ENCODE results near the gene SWAP70.

SWAP70 gene

DNA sequence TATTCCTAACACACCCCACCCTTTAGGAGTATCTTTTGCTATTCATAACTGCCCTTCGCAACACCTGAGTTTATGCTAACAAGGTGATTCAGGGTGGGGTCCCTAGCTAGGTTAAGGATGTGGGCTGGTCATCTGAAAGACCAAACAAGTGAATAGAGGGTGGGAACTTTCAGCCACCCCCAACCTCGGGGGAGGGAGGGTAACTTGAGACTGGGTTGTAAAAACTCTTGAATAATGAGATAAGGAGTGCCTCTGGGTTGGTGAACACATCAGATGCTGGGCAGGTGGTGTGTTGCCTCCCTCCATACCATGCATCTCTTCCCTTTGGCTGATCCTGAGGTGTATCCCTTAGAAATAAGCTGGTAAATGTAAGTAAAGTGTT, 111.5 kb downstream of the SWAP70 start:
- Histone ChIP-seq H3K4me2 (no peak overlapping the region), H3K27ac (no peak overlapping the region), H3K4me3 (no peak overlapping the region), H4K20me1 (0 out of 22 replicates have a peak, but pooled peaks cover 0 to 2% (median 0%) of the 10 kb centered on the region in 11 experiments), H3K4me1 (peaks cover 0 to 2% (median 0%) of the 10 kb centered on the region in 10 experiments; a peak in 1 of 20 replicates), H3K27me3 (no peaks in the 10 kb centered on the region), H3K36me3 (peaks cover 0 to 56% (median 5%) of the 10 kb centered on the region in 11 experiments; a peak in 10 of 22 replicates), H3K9me3 (replicated peaks in 1 of 11) (peaks cover 0 to 5% (median 0%) of the 10 kb centered on the region in 11 experiments; a peak in 1 of 22 replicates), H3K9ac (no peak overlapping the region)
- TF ChIP-seq Cebpa-rat (IDR thresholded peaks at IDR 0.05), result no peak

DNA sequence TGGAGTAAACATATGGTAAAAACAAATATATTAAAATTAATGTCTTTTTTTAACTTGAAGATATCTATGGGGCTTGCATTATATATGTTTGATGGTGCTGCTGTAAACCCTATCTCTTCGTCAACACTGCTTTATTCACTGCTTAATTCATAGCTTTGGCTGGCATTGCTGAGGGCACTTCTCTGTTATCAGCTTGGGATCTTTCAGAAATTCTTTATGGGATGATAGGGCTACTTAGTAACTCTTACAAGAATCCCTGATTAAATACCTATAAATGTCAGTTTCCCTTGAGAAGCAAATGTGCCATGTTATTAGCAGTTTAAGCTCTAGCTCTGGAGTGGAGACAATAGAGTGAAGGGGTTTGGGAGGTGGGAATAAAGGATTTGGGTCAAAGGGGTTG, 112.3 kb downstream of the SWAP70 start:
- Histone ChIP-seq H3K9ac (no peak overlapping the region), H3K4me1 (peaks cover 0 to 8% (median 2%) of the 10 kb centered on the region in 10 experiments; a peak in 7 of 20 replicates), H3K27me3 (no peaks in the 10 kb centered on the region), H3K4me2 (no peak overlapping the region), H4K20me1 (0 out of 22 replicates have a peak, but pooled peaks cover 0 to 2% (median 0%) of the 10 kb centered on the region in 11 experiments), H3K9me3 (replicated peaks in 1 of 11) (peaks cover 0 to 13% (median 0%) of the 10 kb centered on the region in 11 experiments; a peak in 4 of 22 replicates), H3K4me3 (no peak overlapping the region), H3K27ac (no peak overlapping the region), H3K36me3 (peaks cover 0 to 64% (median 7%) of the 10 kb centered on the region in 11 experiments; a peak in 10 of 22 replicates)
- no peak for TF ChIP-seq Cebpa-rat (IDR thresholded peaks at IDR 0.05)

DNA sequence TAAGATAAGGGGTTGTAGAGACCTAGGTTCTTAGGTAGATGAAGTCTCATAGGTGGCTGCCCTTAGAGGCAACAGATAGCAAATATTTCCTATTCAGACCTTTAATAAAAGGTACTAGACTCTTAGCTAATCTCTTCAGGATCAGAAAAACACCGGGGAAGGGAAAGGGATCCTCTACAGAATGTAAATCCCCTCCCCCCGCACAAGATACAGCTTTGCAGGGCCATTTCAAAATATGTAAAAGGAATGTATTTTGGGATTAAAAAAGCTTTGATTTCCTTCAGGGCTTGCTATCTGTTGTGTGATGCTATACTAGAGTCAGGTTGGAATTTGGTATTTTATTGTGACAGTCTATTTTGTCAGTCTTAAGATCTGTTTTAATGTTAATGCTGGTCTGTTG, 113.2 kb downstream of the SWAP70 start:
- Histone ChIP-seq H3K27me3 (no peaks in the 10 kb centered on the region), H4K20me1 (peaks cover 0 to 2% (median 0%) of the 10 kb centered on the region in 11 experiments; a peak in 1 of 22 replicates), H3K36me3 (peaks cover 0 to 73% (median 7%) of the 10 kb centered on the region in 11 experiments; a peak in 10 of 22 replicates), H3K4me3 (no peak overlapping the region), H3K9ac (no peak overlapping the region), H3K4me1 (peaks cover 0 to 10% (median 3%) of the 10 kb centered on the region in 10 experiments; a peak in 7 of 20 replicates), H3K27ac (no peak overlapping the region), H3K4me2 (no peak overlapping the region), H3K9me3 (replicated peaks in 1 of 11) (peaks cover 0 to 17% (median 0%) of the 10 kb centered on the region in 11 experiments; a peak in 4 of 22 replicates)
- TF ChIP-seq Cebpa-rat (IDR thresholded peaks at IDR 0.05), result no peak

DNA sequence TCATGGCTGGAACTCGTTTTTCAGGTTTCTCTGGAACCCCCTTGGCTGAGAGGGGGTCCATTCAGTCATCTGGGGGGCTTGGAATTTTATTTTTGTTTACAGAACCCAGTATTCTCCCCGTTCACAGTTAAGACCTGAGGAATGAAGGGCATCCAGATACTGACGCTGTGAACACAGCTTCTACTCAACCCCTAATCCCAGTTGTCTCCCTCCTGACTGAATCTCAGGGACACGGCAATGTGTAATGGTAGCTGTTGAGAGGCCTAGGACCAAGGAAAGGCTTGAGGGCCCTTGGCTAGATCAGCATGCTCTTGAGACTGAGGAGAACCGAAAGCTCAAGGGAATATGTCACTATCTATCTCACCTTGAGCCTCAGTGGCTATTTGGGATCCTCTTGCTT, 113.6 kb downstream of the SWAP70 start:
- peaks cover 0 to 2% (median 0%) of the 10 kb centered on the region in 11 experiments; a peak in 1 of 22 replicates for H4K20me1 ChIP-seq
- no peak overlapping the region for H3K27ac ChIP-seq
- no peak overlapping the region for H3K9ac ChIP-seq
- H3K4me1 ChIP-seq, result peaks cover 0 to 10% (median 3%) of the 10 kb centered on the region in 10 experiments; a peak in 7 of 20 replicates
- TF ChIP-seq Cebpa-rat (IDR thresholded peaks at IDR 0.05), result no peak
- H3K36me3 ChIP-seq, result peaks cover 0 to 74% (median 7%) of the 10 kb centered on the region in 11 experiments; a peak in 10 of 22 replicates
- peaks cover 0 to 17% (median 0%) of the 10 kb centered on the region in 11 experiments; a peak in 4 of 22 replicates for H3K9me3 ChIP-seq (replicated peaks in 1 of 11)
- H3K27me3 ChIP-seq, result no peaks in the 10 kb centered on the region
- no peak overlapping the region for H3K4me3 ChIP-seq
- H3K4me2 ChIP-seq, result no peak overlapping the region

DNA sequence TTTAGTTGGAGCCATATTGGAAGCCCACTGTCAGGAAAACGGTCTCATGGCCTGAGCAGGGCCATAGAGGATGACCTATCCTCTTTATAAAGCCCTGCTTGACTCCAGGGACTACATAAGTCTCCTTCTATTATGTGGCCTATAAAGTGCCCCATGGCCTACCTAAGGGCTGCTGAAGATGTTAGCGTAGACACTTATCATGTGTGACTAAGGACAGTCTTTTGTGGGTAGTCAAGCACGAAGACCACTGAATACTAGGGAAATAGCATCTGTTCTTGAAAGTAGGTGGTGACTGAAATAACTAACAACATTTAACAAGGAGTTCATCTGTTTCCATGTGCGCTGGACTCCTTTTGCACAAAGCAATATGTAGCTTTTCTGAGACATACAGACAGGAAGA, 117.1 kb downstream of the SWAP70 start:
- TF ChIP-seq Cebpa-rat (IDR thresholded peaks at IDR 0.05), result no peak
- Histone ChIP-seq H3K4me3 (no peak overlapping the region), H3K27ac (no peak overlapping the region), H3K36me3 (peaks cover 0 to 95% (median 7%) of the 10 kb centered on the region in 11 experiments; a peak in 10 of 22 replicates), H4K20me1 (peaks cover 0 to 31% (median 5%) of the 10 kb centered on the region in 11 experiments; a peak in 6 of 22 replicates), H3K27me3 (peaks cover 0 to 31% (median 0%) of the 10 kb centered on the region in 11 experiments; a peak in 7 of 22 replicates), H3K9ac (no peak overlapping the region), H3K4me1 (peaks cover 0 to 10% (median 3%) of the 10 kb centered on the region in 10 experiments; a peak in 7 of 20 replicates), H3K4me2 (peak overlapping the region in 6 of 11 experiments; percentile 1 to 26 (median 14); a peak in 6 of 22 replicates), H3K9me3 (replicated peaks in 1 of 11) (peaks cover 0 to 17% (median 0%) of the 10 kb centered on the region in 11 experiments; a peak in 4 of 22 replicates)

DNA sequence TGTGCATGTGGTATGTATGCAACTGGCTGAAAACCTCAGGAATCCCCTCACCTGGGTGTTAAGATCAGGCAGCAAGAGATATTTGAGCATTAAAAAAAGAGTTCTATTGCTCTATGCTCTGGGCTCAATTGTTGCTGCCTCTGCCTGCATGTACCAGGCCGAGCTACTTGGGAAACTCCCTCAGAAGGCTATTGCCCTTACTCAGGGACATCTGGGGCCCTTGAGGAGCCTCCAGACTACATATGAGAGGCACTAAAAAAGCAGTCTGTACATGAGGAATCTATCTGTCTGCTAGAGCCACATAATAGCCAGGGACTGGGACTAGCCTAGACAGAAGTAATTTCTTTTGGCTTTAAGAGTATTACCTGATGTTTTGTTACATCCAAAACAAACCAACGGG, 120.1 kb downstream of the SWAP70 start:
- Histone ChIP-seq H3K4me2 (no peak overlapping the region), H3K36me3 (peaks cover 0 to 90% (median 7%) of the 10 kb centered on the region in 11 experiments; a peak in 10 of 22 replicates), H3K4me3 (no peak overlapping the region), H3K27ac (no peak overlapping the region), H3K27me3 (peaks cover 0 to 46% (median 0%) of the 10 kb centered on the region in 11 experiments; a peak in 8 of 22 replicates), H3K9me3 (replicated peaks in 1 of 11) (peaks cover 0 to 17% (median 0%) of the 10 kb centered on the region in 11 experiments; a peak in 4 of 22 replicates), H4K20me1 (peaks cover 0 to 52% (median 13%) of the 10 kb centered on the region in 11 experiments; a peak in 11 of 22 replicates), H3K4me1 (peaks cover 18 to 29% (median 22%) of the 10 kb centered on the region in 10 experiments), H3K9ac (no peak overlapping the region)
- TF ChIP-seq Cebpa-rat (IDR thresholded peaks at IDR 0.05), result no peak

DNA sequence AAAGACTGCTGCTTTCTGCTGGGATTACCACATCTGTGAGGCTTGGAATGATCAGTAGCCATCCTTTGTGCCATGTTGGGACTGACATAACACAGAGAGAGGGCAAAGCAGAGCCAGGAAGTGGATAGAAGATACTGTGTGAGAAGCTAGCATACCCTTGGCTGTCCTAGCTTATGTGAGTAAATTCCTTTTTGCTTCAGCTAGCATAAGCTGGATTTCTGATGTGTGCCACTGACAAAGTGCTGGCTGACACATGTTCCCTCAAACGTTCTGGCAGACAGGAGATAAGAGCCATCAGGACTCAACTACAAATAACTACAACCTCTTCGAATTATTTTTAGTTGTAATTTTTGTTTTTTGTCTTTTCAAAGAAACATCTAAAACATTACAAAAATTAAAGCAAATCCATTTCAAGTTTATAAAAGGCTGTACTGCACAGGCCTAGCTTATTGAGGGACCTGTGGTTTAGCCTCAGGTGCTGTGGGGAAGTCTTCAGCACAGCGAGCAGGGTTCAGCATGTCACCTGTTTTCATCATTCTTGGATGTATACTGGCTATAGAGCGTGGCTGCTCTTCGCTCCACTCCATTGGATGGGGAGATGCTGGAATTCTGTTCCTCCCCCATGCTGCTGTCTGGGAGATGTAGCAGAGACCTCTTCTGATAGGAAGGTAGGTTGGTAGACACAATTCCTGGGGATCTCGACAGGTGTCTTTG, 120.9 kb downstream of the SWAP70 start:
- Histone ChIP-seq H3K27ac (no peak overlapping the region), H3K27me3 (peaks cover 0 to 50% (median 0%) of the 10 kb centered on the region in 11 experiments; a peak in 8 of 22 replicates), H3K9me3 (replicated peaks in 1 of 11) (peaks cover 0 to 17% (median 0%) of the 10 kb centered on the region in 11 experiments; a peak in 4 of 22 replicates), H3K9ac (no peak overlapping the region), H3K4me2 (no peak overlapping the region), H4K20me1 (peaks cover 0 to 59% (median 13%) of the 10 kb centered on the region in 11 experiments; a peak in 11 of 22 replicates), H3K4me3 (no peak overlapping the region), H3K4me1 (peaks cover 21 to 36% (median 29%) of the 10 kb centered on the region in 10 experiments), H3K36me3 (peaks cover 0 to 90% (median 6%) of the 10 kb centered on the region in 11 experiments; a peak in 10 of 22 replicates)
- TF ChIP-seq Cebpa-rat (IDR thresholded peaks at IDR 0.05), result no peak

DNA sequence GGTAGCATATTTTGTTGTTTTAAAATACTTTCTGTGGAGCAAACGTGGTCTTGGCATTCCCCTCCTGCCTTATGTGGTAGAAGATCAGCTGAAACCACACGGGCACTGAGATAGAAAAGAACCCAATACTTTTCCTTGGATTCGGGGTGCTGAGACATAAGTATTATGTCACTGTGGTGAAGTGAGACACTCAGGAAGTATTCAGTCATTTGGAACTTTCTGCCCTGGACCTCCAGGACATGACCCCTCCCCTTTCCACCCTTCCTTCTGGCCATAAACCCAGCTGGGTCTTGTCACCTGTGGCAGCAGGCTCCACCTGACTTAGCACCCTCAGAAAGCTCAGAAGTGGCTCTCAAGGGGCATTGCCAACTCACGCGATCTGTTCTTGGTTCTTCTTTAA, 123.4 kb downstream of the SWAP70 start:
- peak overlapping the region in 1 of 11 experiments; percentile 38; a peak in 1 of 22 replicates for H3K27ac ChIP-seq
- no peak overlapping the region for H3K9ac ChIP-seq
- no peak for TF ChIP-seq Cebpa-rat (IDR thresholded peaks at IDR 0.05)
- H4K20me1 ChIP-seq, result peaks cover 0 to 60% (median 13%) of the 10 kb centered on the region in 11 experiments; a peak in 11 of 22 replicates
- peak overlapping the region; percentile 48 to 76 (median 67); a peak in 20 of 22 replicates for H3K4me2 ChIP-seq
- H3K9me3 ChIP-seq (replicated peaks in 1 of 11), result 0 out of 22 replicates have a peak, but pooled peaks cover 0 to 6% (median 0%) of the 10 kb centered on the region in 11 experiments
- peaks cover 21 to 29% (median 27%) of the 10 kb centered on the region in 10 experiments for H3K4me1 ChIP-seq
- peaks cover 0 to 89% (median 0%) of the 10 kb centered on the region in 11 experiments; a peak in 5 of 22 replicates for H3K36me3 ChIP-seq
- peaks cover 0 to 75% (median 0%) of the 10 kb centered on the region in 11 experiments; a peak in 8 of 22 replicates for H3K27me3 ChIP-seq
- no peak overlapping the region for H3K4me3 ChIP-seq
